H9 (cell line): ENCODE measurements around the gene POU2F2. TPM values are rescaled to one million over a fixed set of nuclear protein-coding genes. Genes with fewer than 3 reads are reported as not detected.

Experiments used
- DNase-seq: peaks from one replicate; pipeline ENCODE4 v3.0.0-alpha.2; 2017
- H2AFZ ChIP-seq: one replicate; pipeline ENCODE4 v1.6.1; 2013; ENCODE audit warnings: mild to moderate bottlenecking, low read length, control low read depth, moderate library complexity
- H2AK5ac ChIP-seq: 2 replicates; pipeline ENCODE4 v1.6.1; 2013; ENCODE audit warnings: low read length, control low read depth, mixed read lengths; ENCODE audit not compliant: insufficient read length
- H2BK120ac ChIP-seq: one replicate; pipeline ENCODE4 v1.6.1; 2013; ENCODE audit warnings: low read depth, mild to moderate bottlenecking, low read length, control low read depth, inconsistent platforms; ENCODE audit not compliant: poor library complexity, severe bottlenecking
- H2BK12ac ChIP-seq: 2 replicates; pipeline ENCODE4 v1.6.1; 2013; ENCODE audit warnings: low read length, control low read depth, mixed read lengths, low read depth; ENCODE audit not compliant: insufficient read length
- H2BK15ac ChIP-seq: 2 replicates; pipeline ENCODE4 v1.6.1; 2013; ENCODE audit warnings: low read depth, low read length, control low read depth
- H2BK20ac ChIP-seq: one replicate; pipeline ENCODE4 v1.6.1; 2013; ENCODE audit warnings: low read depth, mild to moderate bottlenecking, low read length, control low read depth, inconsistent platforms; ENCODE audit not compliant: poor library complexity, severe bottlenecking
- H2BK5ac ChIP-seq: 2 replicates; pipeline ENCODE4 v1.6.1; 2013; ENCODE audit warnings: low read length, control low read depth, mixed read lengths; ENCODE audit not compliant: insufficient read length
- H3K14ac ChIP-seq: 2 replicates; pipeline ENCODE4 v1.6.1; 2013; ENCODE audit warnings: low read length, control low read depth; ENCODE audit not compliant: insufficient read depth
- H3K18ac ChIP-seq: 2 replicates; pipeline ENCODE4 v1.6.1; 2013; ENCODE audit warnings: low read depth, mild to moderate bottlenecking, mixed read lengths, low read length, control low read depth; ENCODE audit not compliant: insufficient read length
- H3K23ac ChIP-seq: 2 replicates; pipeline ENCODE4 v1.6.1; 2013; ENCODE audit warnings: low read length, control low read depth, mixed read lengths, low read depth; ENCODE audit not compliant: insufficient read length
- H3K23me2 ChIP-seq: 2 replicates; pipeline ENCODE4 v1.6.1; 2013; ENCODE audit warnings: low read depth, mild to moderate bottlenecking, mixed read lengths, low read length, control low read depth; ENCODE audit not compliant: insufficient read length, poor library complexity, severe bottlenecking
- H3K27ac ChIP-seq: 2 replicates; pipeline ENCODE4 v1.5.1; 2013; ENCODE audit warnings: low read length, control low read depth, mixed read lengths, low read depth; ENCODE audit not compliant: insufficient read length
- H3K27me3 ChIP-seq: 2 replicates; pipeline ENCODE4 v1.6.1; 2013; ENCODE audit warnings: low read length, control low read depth, inconsistent platforms; ENCODE audit not compliant: insufficient read depth
- H3K4ac ChIP-seq: 2 replicates; pipeline ENCODE4 v1.6.1; 2013; ENCODE audit warnings: low read depth, mild to moderate bottlenecking, control low read depth, inconsistent platforms, low read length, moderate library complexity
- H3K4me1 ChIP-seq: 2 replicates; pipeline ENCODE4 v1.6.1; 2013; ENCODE audit warnings: low read length, control low read depth, inconsistent platforms; ENCODE audit not compliant: insufficient read depth
- H3K4me2 ChIP-seq: 2 replicates; pipeline ENCODE4 v1.6.1; 2013; ENCODE audit warnings: low read length, control low read depth, mixed read lengths; ENCODE audit not compliant: insufficient read length, insufficient read depth
- H3K56ac ChIP-seq: 2 replicates; pipeline ENCODE4 v1.6.1; 2013; ENCODE audit warnings: low read depth, mild to moderate bottlenecking, mixed read lengths, low read length, control low read depth; ENCODE audit not compliant: insufficient read length
- H3K79me1 ChIP-seq: 2 replicates; pipeline ENCODE4 v1.6.1; 2013; ENCODE audit warnings: low read depth, mild to moderate bottlenecking, moderate library complexity, low read length, control low read depth, inconsistent platforms; ENCODE audit not compliant: insufficient read depth, poor library complexity, severe bottlenecking
- H3K79me2 ChIP-seq: 2 replicates; pipeline ENCODE4 v1.6.1; 2013; ENCODE audit warnings: low read length, control low read depth, inconsistent platforms; ENCODE audit not compliant: insufficient read depth
- H3K9ac ChIP-seq: 2 replicates; pipeline ENCODE4 v1.6.1; 2013; ENCODE audit warnings: low read length, control low read depth, mixed read lengths; ENCODE audit not compliant: insufficient read length; ENCODE audit errors: extremely low read depth
- H3K9me3 ChIP-seq: one replicate; pipeline ENCODE4 v1.6.1; 2013; ENCODE audit warnings: low read depth, low read length, inconsistent platforms; ENCODE audit not compliant: control insufficient read depth
- H3T11ph ChIP-seq: one replicate; pipeline ENCODE4 v1.6.1; 2013; ENCODE audit warnings: mild to moderate bottlenecking, low read length, control low read depth, inconsistent platforms
- H4K20me1 ChIP-seq: one replicate; pipeline ENCODE4 v1.6.1; 2013; ENCODE audit not compliant: control insufficient read depth, insufficient read length, insufficient read depth
- H4K5ac ChIP-seq: 2 replicates; pipeline ENCODE4 v1.6.1; 2013; ENCODE audit warnings: low read depth, mild to moderate bottlenecking, mixed read lengths, low read length, control low read depth; ENCODE audit not compliant: insufficient read length
- H4K8ac ChIP-seq: replicated peaks from 2 replicates; pipeline ENCODE4 v1.6.1; 2013; ENCODE audit warnings: low read length, control low read depth, mixed read lengths, low read depth; ENCODE audit not compliant: insufficient read length
- H4K91ac ChIP-seq: 2 replicates; pipeline ENCODE4 v1.6.1; 2013; ENCODE audit warnings: low read depth, mild to moderate bottlenecking, moderate library complexity, mixed read lengths, low read length, control low read depth; ENCODE audit not compliant: insufficient read length
- H3K27ac Mint-ChIP-seq, 3 experiments: 2 replicates in 2 of 3; 3 replicates in 1 of 3; pipeline ENCODE4 v1.8.0; 2020 to 2021; ENCODE audit warnings: mixed read lengths in 3 of 3, mild to moderate bottlenecking in 1 of 3, moderate library complexity in 1 of 3
- H3K27me3 Mint-ChIP-seq: 2 replicates; pipeline ENCODE4 v1.8.0; 2021; ENCODE audit warnings: low read depth, mild to moderate bottlenecking, moderate library complexity, mixed read lengths
- H3K36me3 Mint-ChIP-seq, 3 experiments: 2 replicates in 2 of 3; 3 replicates in 1 of 3; pipeline ENCODE4 v1.8.0; 2020 to 2021; ENCODE audit warnings: low read depth in 3 of 3, mixed read lengths in 3 of 3; ENCODE audit not compliant: insufficient read depth in 1 of 3
- H3K4me1 Mint-ChIP-seq, 2 experiments: 2 replicates each; pipeline ENCODE4 v1.8.0; 2020; ENCODE audit warnings: mixed read lengths in 2 of 2
- H3K4me3 Mint-ChIP-seq, 2 experiments: 2 replicates in 1 of 2; 3 replicates in 1 of 2; pipeline ENCODE4 v1.8.0; 2020 to 2021; ENCODE audit warnings: mild to moderate bottlenecking in 2 of 2, mixed read lengths in 2 of 2, moderate library complexity in 1 of 2
- H3K9me3 Mint-ChIP-seq, 2 experiments: 2 replicates in 1 of 2; 3 replicates in 1 of 2; pipeline ENCODE4 v1.8.0; 2020; ENCODE audit warnings: mild to moderate bottlenecking in 2 of 2, mixed read lengths in 2 of 2, moderate library complexity in 1 of 2
- WGBS: extraction: QIAGEN DNeasy Blood & Tissue Kit; methylation state at CpG from one replicate; pipeline ENCODE4 v1.1.7; 2013; ENCODE audit warnings: missing lambda C conversion rate, low lambda C conversion rate, mixed read lengths; ENCODE audit not compliant: insufficient read length; ENCODE audit errors: extremely low coverage; 5-methylcytosine and 5-hydroxymethylcytosine counted together
- total RNA-seq: library from RNA; stranded (reverse); gene quantifications from 2 replicates; pipeline ENCODE4 v1.2.1, GENCODE V29; 2021
- TF ChIP-seq, protein P1 (sequence below): fragments of 200-600 bp; sonication (generic); conservative IDR thresholded peaks from 3 replicates; pipeline ENCODE4 v1.8.0; 2021; ENCODE audit warnings: antibody characterized with exemption, mild to moderate bottlenecking

Gene POU2F2
- total RNA-seq, 1 experiment from 2014 or later = 2.9 TPM

DNA sequence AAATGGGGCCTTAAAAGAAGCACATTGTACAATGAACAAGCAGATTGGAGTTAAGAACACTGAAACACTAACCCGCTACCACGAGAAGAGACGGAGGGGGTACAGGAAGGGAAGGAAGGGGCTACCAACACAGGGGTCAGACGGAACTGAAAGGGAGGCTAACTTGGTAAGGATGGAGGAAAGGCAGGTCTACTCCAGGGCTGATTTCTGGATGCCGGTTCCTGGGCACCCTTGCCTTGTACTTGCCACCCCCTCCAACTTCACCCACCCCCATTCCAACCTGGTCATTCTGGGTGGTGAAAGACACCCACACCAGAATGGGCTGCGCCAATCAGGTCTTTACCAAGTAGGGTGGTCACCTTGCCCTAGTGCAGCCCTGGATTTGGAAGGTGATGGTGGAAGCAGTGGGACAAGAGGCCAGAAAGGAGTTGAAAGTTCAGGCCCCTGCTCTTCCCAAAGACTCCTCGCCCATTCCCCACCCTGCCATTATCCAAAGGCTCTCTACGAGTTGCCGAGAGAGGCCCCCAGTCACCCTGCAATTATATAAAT is 46.0 kb downstream of the POU2F2 start:
- Mint-ChIP-seq H3K4me3 (no peak overlapping the region), H3K9me3 (no peaks in the 10 kb centered on the region), H3K36me3 (peaks cover 9 to 13% (median 10%) of the 10 kb centered on the region in 3 experiments), H3K27ac (no peak overlapping the region; a peak in 1 of 7 replicates), H3K4me1 (peaks cover 14 to 42% of the 10 kb centered on the region in 2 experiments), H3K27me3 (peaks cover 3% of the 10 kb centered on the region)
- Histone ChIP-seq H4K8ac (no peak overlapping the region), H3K9ac (no peak overlapping the region), H2AK5ac (no peak overlapping the region), H3K79me2 (no peaks in the 10 kb centered on the region), H3K23ac (no peak overlapping the region), H3K18ac (no peak overlapping the region), H4K91ac (no peak overlapping the region), H3K27me3 (no peaks in the 10 kb centered on the region), H4K5ac (no peak overlapping the region), H3K4ac (no peak overlapping the region), H2BK120ac (no peak overlapping the region), H3K27ac (no peak overlapping the region), H3T11ph (no peak overlapping the region), H3K23me2 (no peaks in the 10 kb centered on the region), H3K14ac (no peak overlapping the region), H3K4me2 (no peak overlapping the region), H3K4me1 (no peaks in the 10 kb centered on the region), H2AFZ (no peak overlapping the region), H2BK5ac (no peak overlapping the region), H4K20me1 (no peaks in the 10 kb centered on the region), H3K56ac (no peak overlapping the region), H2BK12ac (no peak overlapping the region), H2BK20ac (no peak overlapping the region), H2BK15ac (no peak overlapping the region), H3K9me3 (no peaks in the 10 kb centered on the region), H3K79me1 (no peaks in the 10 kb centered on the region)
- no CpG with 5 or more reads among the region's 9 CpGs for WGBS
- no peak for DNase-seq
- TF ChIP-seq, protein P1, sequence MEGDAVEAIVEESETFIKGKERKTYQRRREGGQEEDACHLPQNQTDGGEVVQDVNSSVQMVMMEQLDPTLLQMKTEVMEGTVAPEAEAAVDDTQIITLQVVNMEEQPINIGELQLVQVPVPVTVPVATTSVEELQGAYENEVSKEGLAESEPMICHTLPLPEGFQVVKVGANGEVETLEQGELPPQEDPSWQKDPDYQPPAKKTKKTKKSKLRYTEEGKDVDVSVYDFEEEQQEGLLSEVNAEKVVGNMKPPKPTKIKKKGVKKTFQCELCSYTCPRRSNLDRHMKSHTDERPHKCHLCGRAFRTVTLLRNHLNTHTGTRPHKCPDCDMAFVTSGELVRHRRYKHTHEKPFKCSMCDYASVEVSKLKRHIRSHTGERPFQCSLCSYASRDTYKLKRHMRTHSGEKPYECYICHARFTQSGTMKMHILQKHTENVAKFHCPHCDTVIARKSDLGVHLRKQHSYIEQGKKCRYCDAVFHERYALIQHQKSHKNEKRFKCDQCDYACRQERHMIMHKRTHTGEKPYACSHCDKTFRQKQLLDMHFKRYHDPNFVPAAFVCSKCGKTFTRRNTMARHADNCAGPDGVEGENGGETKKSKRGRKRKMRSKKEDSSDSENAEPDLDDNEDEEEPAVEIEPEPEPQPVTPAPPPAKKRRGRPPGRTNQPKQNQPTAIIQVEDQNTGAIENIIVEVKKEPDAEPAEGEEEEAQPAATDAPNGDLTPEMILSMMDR = no peak
